ENCODE data around the gene FARSB. TPM values are rescaled to one million over a fixed set of nuclear protein-coding genes. Genes with fewer than 3 reads are reported as not detected.

The FARSB gene
- total and polyA plus RNA-seq, 2 donors (not counting 3 experiments of a cell fraction or from before 2014, with no cell fraction given) = 12.7 to 29.4 TPM

- no peak for DNase-seq (ENCODE audit: low read depth, low spot score)
- H3K9ac ChIP-seq (replicated peaks; ENCODE audit: extremely low read depth, insufficient read depth, low read length) = no peak overlapping the region
- H3K4me3 ChIP-seq (replicated peaks in 1 of 3; ENCODE audit: insufficient read depth in 1 of 3, low read depth in 1 of 3, low read length in 3 of 3) = no peak overlapping the region
- no peak overlapping the region for H3K4me2 ChIP-seq (ENCODE audit: insufficient read depth, low read length)
- H3K9me1 ChIP-seq (replicated peaks; ENCODE audit: control insufficient read depth, extremely low read depth, insufficient read depth, low read length) = no peaks in the 10 kb centered on the region
- dilution Hi-C loops (cut with MboI; ENCODE audit: extremely low pct_ligation_motif_present, low sequenced_read_pairs) = no loop called here
- H3K79me2 ChIP-seq (ENCODE audit: control insufficient read depth, insufficient read depth, low read length) = no peaks in the 10 kb centered on the region
- no peaks in the 10 kb centered on the region for H3K9me3 ChIP-seq (replicated peaks; ENCODE audit: control insufficient read depth, insufficient read depth, low read length)
- no peaks in the 10 kb centered on the region for H3K4me1 ChIP-seq (ENCODE audit: control insufficient read depth, extremely low read depth, insufficient read depth, low read length)
- intact Hi-C loops (cut with micrococcal nuclease) = no loop called here
- no peak overlapping the region for H3K27ac ChIP-seq (ENCODE audit: insufficient read depth, low read depth, low read length)
- BruUV-seq (replicated peaks) = no TSS peak
- H4K20me1 ChIP-seq (replicated peaks; ENCODE audit: control insufficient read depth, extremely low read depth, insufficient read depth, low read length) = no peaks in the 10 kb centered on the region
- H3K27me3 ChIP-seq (ENCODE audit: control insufficient read depth in 2 of 2, insufficient read depth in 2 of 2, low read length in 2 of 2) = no peaks in the 10 kb centered on the region
- POLR2A ChIA-PET = no interaction called here
- CTCF ChIA-PET = no interaction called here
- FAIRE-seq = no peak
- no peak for TF ChIP-seq EZH2 (IDR thresholded peaks at IDR 0.05; ENCODE audit: borderline replicate concordance, low read depth, low read length, severe bottlenecking)
- TF ChIP-seq POLR2A (IDR thresholded peaks at IDR 0.05; ENCODE audit: low read depth, low read length) = no peak
- TF ChIP-seq POLR2AphosphoS5 (IDR thresholded peaks at IDR 0.05; ENCODE audit: insufficient read depth, low read depth, low read length) = no peak
- H3K36me3 ChIP-seq (ENCODE audit: control insufficient read depth in 2 of 2, extremely low read depth in 1 of 2, insufficient read depth in 2 of 2, low read length in 2 of 2) = no peaks in the 10 kb centered on the region
- H2AFZ ChIP-seq (ENCODE audit: low read depth, low read length) = no peak overlapping the region
Observed at GRCh38 chr2:222525811-222526210, 130.1 kb downstream of the FARSB start.

- Histone ChIP-seq H3K4me2 (ENCODE audit: insufficient read depth, low read length) (no peak overlapping the region), H3K27ac (ENCODE audit: insufficient read depth, low read depth, low read length) (no peak overlapping the region), H3K79me2 (ENCODE audit: control insufficient read depth, insufficient read depth, low read length) (no peaks in the 10 kb centered on the region), H3K9me3 (replicated peaks; ENCODE audit: control insufficient read depth, insufficient read depth, low read length) (no peaks in the 10 kb centered on the region), H3K9ac (replicated peaks; ENCODE audit: extremely low read depth, insufficient read depth, low read length) (no peak overlapping the region), H3K36me3 (ENCODE audit: control insufficient read depth in 2 of 2, extremely low read depth in 1 of 2, insufficient read depth in 2 of 2, low read length in 2 of 2) (no peaks in the 10 kb centered on the region), H3K4me3 (replicated peaks in 1 of 3; ENCODE audit: insufficient read depth in 1 of 3, low read depth in 1 of 3, low read length in 3 of 3) (no peak overlapping the region), H3K4me1 (ENCODE audit: control insufficient read depth, extremely low read depth, insufficient read depth, low read length) (no peaks in the 10 kb centered on the region), H3K27me3 (ENCODE audit: control insufficient read depth in 2 of 2, insufficient read depth in 2 of 2, low read length in 2 of 2) (no peaks in the 10 kb centered on the region), H2AFZ (ENCODE audit: low read depth, low read length) (no peak overlapping the region), H3K9me1 (replicated peaks; ENCODE audit: control insufficient read depth, extremely low read depth, insufficient read depth, low read length) (no peaks in the 10 kb centered on the region), H4K20me1 (replicated peaks; ENCODE audit: control insufficient read depth, extremely low read depth, insufficient read depth, low read length) (no peaks in the 10 kb centered on the region)
- no peak for FAIRE-seq
- ChIA-PET POLR2A (interaction anchor here (0.7 kb wide), 1 partner anchor 45 kb away, joined by 3 read pairs; no protein-coding TSS in a partner anchor), CTCF (interaction anchor here (0.9 kb wide), 1 partner anchor 124 kb away, joined by 3 read pairs; no protein-coding TSS in a partner anchor)
- DNase-seq (ENCODE audit: low read depth, low spot score) = no peak
- no TSS peak for BruUV-seq (replicated peaks)
- TF ChIP-seq MAX (IDR thresholded peaks at IDR 0.05; ENCODE audit: insufficient read depth, insufficient read length) = no peak
- no peak for TF ChIP-seq JUN (IDR thresholded peaks at IDR 0.05; ENCODE audit: borderline replicate concordance, insufficient read depth, insufficient read length, low read depth)
- no peak for TF ChIP-seq FOS (IDR thresholded peaks at IDR 0.05; ENCODE audit: borderline replicate concordance, insufficient read depth, low read length)
- intact Hi-C loops (cut with micrococcal nuclease) = no loop called here
- dilution Hi-C loops (cut with MboI; ENCODE audit: extremely low pct_ligation_motif_present, low sequenced_read_pairs) = no loop called here
Observed at GRCh38 chr2:222523783-222524544, 131.9 kb downstream of the FARSB start.

Measured in endothelial cell of umbilical vein (primary cell).